ENCODE data around the gene TSC22D1.

DNA sequence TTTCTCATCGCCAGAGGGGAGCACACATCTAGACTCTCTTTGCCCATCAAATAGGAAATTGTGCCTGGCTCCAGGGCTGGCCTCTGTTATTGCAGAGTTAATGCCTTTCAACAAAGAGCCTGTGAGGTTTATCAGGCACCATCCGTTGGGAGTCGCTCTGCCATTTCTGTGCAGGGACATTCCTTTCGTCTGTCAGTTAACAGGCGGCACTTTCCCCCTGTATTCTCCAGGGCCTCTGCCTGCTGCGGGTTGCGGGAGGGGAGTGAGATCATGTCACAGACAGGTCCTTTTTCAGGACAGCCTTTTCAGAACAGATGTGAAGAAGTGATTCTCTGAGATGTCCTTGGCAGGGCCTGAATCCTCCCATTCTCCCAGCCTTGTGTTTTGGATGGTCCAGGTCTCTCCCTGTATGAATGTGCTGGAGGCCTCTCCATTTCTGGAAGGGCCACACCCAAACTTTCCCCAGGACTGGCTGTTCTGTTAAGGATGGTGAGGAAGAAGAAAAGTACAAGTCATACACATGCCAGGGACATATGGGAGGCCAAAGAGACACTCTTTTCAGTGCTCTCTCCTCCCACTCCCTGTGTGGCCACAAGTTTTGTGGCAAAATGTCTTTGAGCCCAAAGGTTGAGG is 187.6 kb downstream of the TSC22D1 start:
- TF ChIP-seq, protein P1, sequence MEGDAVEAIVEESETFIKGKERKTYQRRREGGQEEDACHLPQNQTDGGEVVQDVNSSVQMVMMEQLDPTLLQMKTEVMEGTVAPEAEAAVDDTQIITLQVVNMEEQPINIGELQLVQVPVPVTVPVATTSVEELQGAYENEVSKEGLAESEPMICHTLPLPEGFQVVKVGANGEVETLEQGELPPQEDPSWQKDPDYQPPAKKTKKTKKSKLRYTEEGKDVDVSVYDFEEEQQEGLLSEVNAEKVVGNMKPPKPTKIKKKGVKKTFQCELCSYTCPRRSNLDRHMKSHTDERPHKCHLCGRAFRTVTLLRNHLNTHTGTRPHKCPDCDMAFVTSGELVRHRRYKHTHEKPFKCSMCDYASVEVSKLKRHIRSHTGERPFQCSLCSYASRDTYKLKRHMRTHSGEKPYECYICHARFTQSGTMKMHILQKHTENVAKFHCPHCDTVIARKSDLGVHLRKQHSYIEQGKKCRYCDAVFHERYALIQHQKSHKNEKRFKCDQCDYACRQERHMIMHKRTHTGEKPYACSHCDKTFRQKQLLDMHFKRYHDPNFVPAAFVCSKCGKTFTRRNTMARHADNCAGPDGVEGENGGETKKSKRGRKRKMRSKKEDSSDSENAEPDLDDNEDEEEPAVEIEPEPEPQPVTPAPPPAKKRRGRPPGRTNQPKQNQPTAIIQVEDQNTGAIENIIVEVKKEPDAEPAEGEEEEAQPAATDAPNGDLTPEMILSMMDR (IDR thresholded peaks at IDR 0.05), result no peak
- TF ChIP-seq POLR2A (IDR thresholded peaks at IDR 0.05), result no peak
